H9 (cell line): Measurements from ENCODE around the gene KCNIP4. TPM values are rescaled to one million over a fixed set of nuclear protein-coding genes. Genes with fewer than 3 reads are reported as not detected.

Experiments
- DNase-seq: peaks from one replicate; pipeline ENCODE4 v3.0.0-alpha.2; 2017
- H2AFZ ChIP-seq: one replicate; pipeline ENCODE4 v1.6.1; 2013; ENCODE audit warnings: mild to moderate bottlenecking, low read length, control low read depth, moderate library complexity
- H2AK5ac ChIP-seq: 2 replicates; pipeline ENCODE4 v1.6.1; 2013; ENCODE audit warnings: low read length, control low read depth, mixed read lengths; ENCODE audit not compliant: insufficient read length
- H2BK120ac ChIP-seq: one replicate; pipeline ENCODE4 v1.6.1; 2013; ENCODE audit warnings: low read depth, mild to moderate bottlenecking, low read length, control low read depth, inconsistent platforms; ENCODE audit not compliant: poor library complexity, severe bottlenecking
- H2BK12ac ChIP-seq: 2 replicates; pipeline ENCODE4 v1.6.1; 2013; ENCODE audit warnings: low read length, control low read depth, mixed read lengths, low read depth; ENCODE audit not compliant: insufficient read length
- H2BK15ac ChIP-seq: 2 replicates; pipeline ENCODE4 v1.6.1; 2013; ENCODE audit warnings: low read depth, low read length, control low read depth
- H2BK20ac ChIP-seq: one replicate; pipeline ENCODE4 v1.6.1; 2013; ENCODE audit warnings: low read depth, mild to moderate bottlenecking, low read length, control low read depth, inconsistent platforms; ENCODE audit not compliant: poor library complexity, severe bottlenecking
- H2BK5ac ChIP-seq: 2 replicates; pipeline ENCODE4 v1.6.1; 2013; ENCODE audit warnings: low read length, control low read depth, mixed read lengths; ENCODE audit not compliant: insufficient read length
- H3K14ac ChIP-seq: 2 replicates; pipeline ENCODE4 v1.6.1; 2013; ENCODE audit warnings: low read length, control low read depth; ENCODE audit not compliant: insufficient read depth
- H3K18ac ChIP-seq: 2 replicates; pipeline ENCODE4 v1.6.1; 2013; ENCODE audit warnings: low read depth, mild to moderate bottlenecking, mixed read lengths, low read length, control low read depth; ENCODE audit not compliant: insufficient read length
- H3K23ac ChIP-seq: 2 replicates; pipeline ENCODE4 v1.6.1; 2013; ENCODE audit warnings: low read length, control low read depth, mixed read lengths, low read depth; ENCODE audit not compliant: insufficient read length
- H3K23me2 ChIP-seq: 2 replicates; pipeline ENCODE4 v1.6.1; 2013; ENCODE audit warnings: low read depth, mild to moderate bottlenecking, mixed read lengths, low read length, control low read depth; ENCODE audit not compliant: insufficient read length, poor library complexity, severe bottlenecking
- H3K27ac ChIP-seq: 2 replicates; pipeline ENCODE4 v1.5.1; 2013; ENCODE audit warnings: low read length, control low read depth, mixed read lengths, low read depth; ENCODE audit not compliant: insufficient read length
- H3K27me3 ChIP-seq: 2 replicates; pipeline ENCODE4 v1.6.1; 2013; ENCODE audit warnings: low read length, control low read depth, inconsistent platforms; ENCODE audit not compliant: insufficient read depth
- H3K4ac ChIP-seq: 2 replicates; pipeline ENCODE4 v1.6.1; 2013; ENCODE audit warnings: low read depth, mild to moderate bottlenecking, control low read depth, inconsistent platforms, low read length, moderate library complexity
- H3K4me1 ChIP-seq: 2 replicates; pipeline ENCODE4 v1.6.1; 2013; ENCODE audit warnings: low read length, control low read depth, inconsistent platforms; ENCODE audit not compliant: insufficient read depth
- H3K4me2 ChIP-seq: 2 replicates; pipeline ENCODE4 v1.6.1; 2013; ENCODE audit warnings: low read length, control low read depth, mixed read lengths; ENCODE audit not compliant: insufficient read length, insufficient read depth
- H3K56ac ChIP-seq: 2 replicates; pipeline ENCODE4 v1.6.1; 2013; ENCODE audit warnings: low read depth, mild to moderate bottlenecking, mixed read lengths, low read length, control low read depth; ENCODE audit not compliant: insufficient read length
- H3K79me1 ChIP-seq: 2 replicates; pipeline ENCODE4 v1.6.1; 2013; ENCODE audit warnings: low read depth, mild to moderate bottlenecking, moderate library complexity, low read length, control low read depth, inconsistent platforms; ENCODE audit not compliant: insufficient read depth, poor library complexity, severe bottlenecking
- H3K79me2 ChIP-seq: 2 replicates; pipeline ENCODE4 v1.6.1; 2013; ENCODE audit warnings: low read length, control low read depth, inconsistent platforms; ENCODE audit not compliant: insufficient read depth
- H3K9ac ChIP-seq: 2 replicates; pipeline ENCODE4 v1.6.1; 2013; ENCODE audit warnings: low read length, control low read depth, mixed read lengths; ENCODE audit not compliant: insufficient read length; ENCODE audit errors: extremely low read depth
- H3K9me3 ChIP-seq: one replicate; pipeline ENCODE4 v1.6.1; 2013; ENCODE audit warnings: low read depth, low read length, inconsistent platforms; ENCODE audit not compliant: control insufficient read depth
- H3T11ph ChIP-seq: one replicate; pipeline ENCODE4 v1.6.1; 2013; ENCODE audit warnings: mild to moderate bottlenecking, low read length, control low read depth, inconsistent platforms
- H4K20me1 ChIP-seq: one replicate; pipeline ENCODE4 v1.6.1; 2013; ENCODE audit not compliant: control insufficient read depth, insufficient read length, insufficient read depth
- H4K5ac ChIP-seq: 2 replicates; pipeline ENCODE4 v1.6.1; 2013; ENCODE audit warnings: low read depth, mild to moderate bottlenecking, mixed read lengths, low read length, control low read depth; ENCODE audit not compliant: insufficient read length
- H4K8ac ChIP-seq: replicated peaks from 2 replicates; pipeline ENCODE4 v1.6.1; 2013; ENCODE audit warnings: low read length, control low read depth, mixed read lengths, low read depth; ENCODE audit not compliant: insufficient read length
- H4K91ac ChIP-seq: 2 replicates; pipeline ENCODE4 v1.6.1; 2013; ENCODE audit warnings: low read depth, mild to moderate bottlenecking, moderate library complexity, mixed read lengths, low read length, control low read depth; ENCODE audit not compliant: insufficient read length
- H3K27ac Mint-ChIP-seq, 3 experiments: 2 replicates in 2 of 3; 3 replicates in 1 of 3; pipeline ENCODE4 v1.8.0; 2020 to 2021; ENCODE audit warnings: mixed read lengths in 3 of 3, mild to moderate bottlenecking in 1 of 3, moderate library complexity in 1 of 3
- H3K27me3 Mint-ChIP-seq: 2 replicates; pipeline ENCODE4 v1.8.0; 2021; ENCODE audit warnings: low read depth, mild to moderate bottlenecking, moderate library complexity, mixed read lengths
- H3K36me3 Mint-ChIP-seq, 3 experiments: 2 replicates in 2 of 3; 3 replicates in 1 of 3; pipeline ENCODE4 v1.8.0; 2020 to 2021; ENCODE audit warnings: low read depth in 3 of 3, mixed read lengths in 3 of 3; ENCODE audit not compliant: insufficient read depth in 1 of 3
- H3K4me1 Mint-ChIP-seq, 2 experiments: 2 replicates each; pipeline ENCODE4 v1.8.0; 2020; ENCODE audit warnings: mixed read lengths in 2 of 2
- H3K4me3 Mint-ChIP-seq, 2 experiments: 2 replicates in 1 of 2; 3 replicates in 1 of 2; pipeline ENCODE4 v1.8.0; 2020 to 2021; ENCODE audit warnings: mild to moderate bottlenecking in 2 of 2, mixed read lengths in 2 of 2, moderate library complexity in 1 of 2
- H3K9me3 Mint-ChIP-seq, 2 experiments: 2 replicates in 1 of 2; 3 replicates in 1 of 2; pipeline ENCODE4 v1.8.0; 2020; ENCODE audit warnings: mild to moderate bottlenecking in 2 of 2, mixed read lengths in 2 of 2, moderate library complexity in 1 of 2
- WGBS: extraction: QIAGEN DNeasy Blood & Tissue Kit; methylation state at CpG from one replicate; pipeline ENCODE4 v1.1.7; 2013; ENCODE audit warnings: missing lambda C conversion rate, low lambda C conversion rate, mixed read lengths; ENCODE audit not compliant: insufficient read length; ENCODE audit errors: extremely low coverage; 5-methylcytosine and 5-hydroxymethylcytosine counted together
- total RNA-seq: library from RNA; stranded (reverse); gene quantifications from 2 replicates; pipeline ENCODE4 v1.2.1, GENCODE V29; 2021
- TF ChIP-seq, protein P1 (sequence below): fragments of 200-600 bp; sonication (generic); conservative IDR thresholded peaks from 3 replicates; pipeline ENCODE4 v1.8.0; 2021; ENCODE audit warnings: antibody characterized with exemption, mild to moderate bottlenecking

The KCNIP4 gene
- total RNA-seq, 1 experiment from 2014 or later = not detected

DNA sequence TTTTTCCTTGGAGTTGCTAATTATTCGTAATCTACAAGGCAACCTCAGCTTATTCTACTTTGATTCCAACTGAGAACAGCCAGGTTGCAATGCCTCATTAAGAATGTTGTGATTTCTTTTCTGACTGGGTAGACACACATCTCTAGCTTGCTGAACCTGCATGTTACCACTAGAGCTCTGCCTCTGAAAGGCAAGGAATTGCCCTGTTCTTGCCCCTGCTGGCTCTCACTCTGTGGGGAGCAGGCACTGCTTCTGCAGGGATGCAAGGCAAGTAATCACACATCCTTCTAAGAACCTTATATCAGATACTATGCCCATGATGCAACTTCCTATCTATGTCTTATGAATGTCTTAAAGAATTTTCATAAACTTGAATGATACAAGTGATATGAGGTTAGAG is 745.2 kb downstream of the KCNIP4 start:
- Histone ChIP-seq H2BK5ac (no peak overlapping the region), H4K20me1 (no peaks in the 10 kb centered on the region), H3K14ac (no peak overlapping the region), H3T11ph (no peak overlapping the region), H4K8ac (no peak overlapping the region), H3K18ac (no peak overlapping the region), H4K91ac (no peak overlapping the region), H2BK15ac (no peak overlapping the region), H2AFZ (no peak overlapping the region), H3K4me1 (no peaks in the 10 kb centered on the region; the same call in 1 of the 2 replicates), H3K4ac (no peak overlapping the region), H2BK120ac (no peak overlapping the region), H2BK20ac (no peak overlapping the region), H2BK12ac (no peak overlapping the region), H2AK5ac (no peak overlapping the region), H3K56ac (no peak overlapping the region), H3K23ac (no peak overlapping the region), H3K79me2 (no peaks in the 10 kb centered on the region), H3K79me1 (no peaks in the 10 kb centered on the region), H3K4me2 (no peak overlapping the region), H3K27me3 (no peaks in the 10 kb centered on the region), H4K5ac (no peak overlapping the region), H3K23me2 (no peaks in the 10 kb centered on the region), H3K9me3 (no peaks in the 10 kb centered on the region), H3K9ac (no peak overlapping the region), H3K27ac (no peak overlapping the region)
- no peaks in the 10 kb centered on the region for H3K9me3 Mint-ChIP-seq
- H3K4me3 Mint-ChIP-seq = no peak overlapping the region
- no peaks in the 10 kb centered on the region for H3K27me3 Mint-ChIP-seq
- no peak overlapping the region; a peak in 1 of 7 replicates for H3K27ac Mint-ChIP-seq
- TF ChIP-seq, protein P1, sequence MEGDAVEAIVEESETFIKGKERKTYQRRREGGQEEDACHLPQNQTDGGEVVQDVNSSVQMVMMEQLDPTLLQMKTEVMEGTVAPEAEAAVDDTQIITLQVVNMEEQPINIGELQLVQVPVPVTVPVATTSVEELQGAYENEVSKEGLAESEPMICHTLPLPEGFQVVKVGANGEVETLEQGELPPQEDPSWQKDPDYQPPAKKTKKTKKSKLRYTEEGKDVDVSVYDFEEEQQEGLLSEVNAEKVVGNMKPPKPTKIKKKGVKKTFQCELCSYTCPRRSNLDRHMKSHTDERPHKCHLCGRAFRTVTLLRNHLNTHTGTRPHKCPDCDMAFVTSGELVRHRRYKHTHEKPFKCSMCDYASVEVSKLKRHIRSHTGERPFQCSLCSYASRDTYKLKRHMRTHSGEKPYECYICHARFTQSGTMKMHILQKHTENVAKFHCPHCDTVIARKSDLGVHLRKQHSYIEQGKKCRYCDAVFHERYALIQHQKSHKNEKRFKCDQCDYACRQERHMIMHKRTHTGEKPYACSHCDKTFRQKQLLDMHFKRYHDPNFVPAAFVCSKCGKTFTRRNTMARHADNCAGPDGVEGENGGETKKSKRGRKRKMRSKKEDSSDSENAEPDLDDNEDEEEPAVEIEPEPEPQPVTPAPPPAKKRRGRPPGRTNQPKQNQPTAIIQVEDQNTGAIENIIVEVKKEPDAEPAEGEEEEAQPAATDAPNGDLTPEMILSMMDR = no peak
- WGBS = no CpG with 5 or more reads among the region's 1 CpG
- peaks cover 0 to 2% of the 10 kb centered on the region in 2 experiments; a peak in 1 of 4 replicates for H3K4me1 Mint-ChIP-seq
- no peak for DNase-seq
- no peaks in the 10 kb centered on the region for H3K36me3 Mint-ChIP-seq
